SK-N-MC (cell line): ENCODE data around the gene DDIAS.
"Not testable (repeated sequence)": the region's sequence is repeated elsewhere in the genome, so short reads cannot be mapped to it uniquely, and the experiment has no call there.

Experiments
- DNase-seq: peaks from one replicate; pipeline ENCODE4 v3.0.0-alpha.2; 2011; ENCODE audit warnings: low read depth, low spot score
- H3K27ac ChIP-seq: fragments of 200-600 bp; sonication (generic); 2 replicates; pipeline ENCODE4 v1.5.1; 2016; ENCODE audit warnings: mixed run types
- H3K36me3 ChIP-seq: fragments of 200-600 bp; sonication (generic); 2 replicates; pipeline ENCODE4 v1.6.1; 2017; ENCODE audit warnings: antibody characterized with exemption, low read length, mixed read lengths; ENCODE audit not compliant: insufficient read depth
- H3K4me3 ChIP-seq: fragments of 200-600 bp; sonication (generic); 2 replicates; pipeline ENCODE4 v1.5.1; 2016
- H3K9ac ChIP-seq: fragments of 200-600 bp; sonication (generic); 2 replicates; pipeline ENCODE4 v1.8.0; 2017; ENCODE audit warnings: mixed run types, mixed read lengths; ENCODE audit not compliant: insufficient read length
- H3K9me3 ChIP-seq: fragments of 200-600 bp; sonication (generic); 2 replicates; pipeline ENCODE4 v1.6.1; 2017; ENCODE audit warnings: low read depth, mild to moderate bottlenecking, antibody characterized with exemption, low read length, moderate library complexity, mixed read lengths
- EZH2 ChIP-seq: fragments of 200-600 bp; sonication (generic); IDR thresholded peaks from one replicate; pipeline ENCODE4 v1.6.1; 2017; ENCODE audit warnings: antibody characterized with exemption
- FOXP2 ChIP-seq: optimal IDR thresholded peaks from 2 replicates; pipeline ENCODE3; 2011; ENCODE audit warnings: mild to moderate bottlenecking, moderate library complexity; ENCODE audit not compliant: insufficient read depth; ENCODE audit errors: extremely low read length, control extremely low read depth
- POLR2AphosphoS5 ChIP-seq: IDR thresholded peaks from 2 replicates; pipeline ENCODE4 v1.6.1; 2012; ENCODE audit warnings: mild to moderate bottlenecking, low read depth, low read length, borderline replicate concordance

Gene DDIAS

DNA sequence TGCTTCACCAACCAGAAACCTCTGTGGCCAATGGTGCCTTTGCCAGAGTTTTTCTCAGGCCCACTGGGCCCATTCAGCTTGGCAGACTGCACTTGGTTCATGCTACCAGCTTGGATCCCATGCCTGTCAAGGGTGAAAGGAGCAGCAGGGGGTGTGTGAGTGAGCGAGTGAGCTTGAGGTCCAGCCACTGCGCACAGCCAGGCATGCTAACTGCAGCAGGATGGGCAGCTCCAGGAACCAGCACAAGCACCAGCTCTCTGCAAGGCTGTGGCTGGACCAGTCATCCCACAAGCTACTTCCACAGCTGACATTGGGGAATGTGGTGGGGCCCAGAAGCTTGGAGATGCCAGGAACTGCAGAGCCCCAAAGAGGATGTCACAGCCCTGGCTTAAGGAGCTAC, 40.8 kb downstream of the DDIAS start:
- DNase-seq = no peak
- no peak for TF ChIP-seq POLR2AphosphoS5
- no peak for TF ChIP-seq EZH2
- no peak for TF ChIP-seq FOXP2
- H3K4me3 ChIP-seq = no peak overlapping the region
- H3K27ac ChIP-seq = no peak overlapping the region
- no peaks in the 10 kb centered on the region for H3K9me3 ChIP-seq
- no peak overlapping the region for H3K9ac ChIP-seq
- H3K36me3 ChIP-seq = no peaks in the 10 kb centered on the region

DNA sequence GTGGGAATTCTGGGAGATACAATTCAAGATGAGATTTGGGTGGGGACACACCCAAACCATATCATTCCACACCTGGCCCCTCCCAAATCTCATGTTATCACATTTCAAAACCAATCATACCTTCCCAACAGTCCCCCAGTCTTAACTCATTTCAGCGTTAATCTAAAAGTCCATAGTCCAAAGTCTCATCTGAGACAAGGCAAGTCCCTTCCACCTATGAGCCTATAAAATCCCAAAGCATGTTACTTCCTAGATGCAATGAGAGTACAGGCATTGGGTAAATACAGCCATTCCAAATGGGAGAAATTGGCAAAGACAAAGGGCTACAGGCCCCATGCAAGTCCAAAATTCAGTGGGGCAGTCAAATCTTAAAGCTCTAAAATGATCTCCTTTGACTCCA, 41.9 kb downstream of the DDIAS start:
- H3K9me3 ChIP-seq, H3K27ac ChIP-seq, H3K9ac ChIP-seq, DNase-seq, H3K36me3 ChIP-seq, H3K4me3 ChIP-seq: not testable (repeated sequence)

GRCh38 chr11:82944198-82944597, 42.7 kb downstream of the DDIAS start:
- H3K27ac ChIP-seq = no peak overlapping the region
- TF ChIP-seq FOXP2 (no peak), POLR2AphosphoS5 (no peak), EZH2 (no peak)
- H3K9ac ChIP-seq = no peak overlapping the region
- DNase-seq = no peak
- H3K4me3 ChIP-seq = no peak overlapping the region
- H3K9me3 ChIP-seq = no peaks in the 10 kb centered on the region
- no peaks in the 10 kb centered on the region for H3K36me3 ChIP-seq

GRCh38 chr11:82945041-82945440, 43.5 kb downstream of the DDIAS start:
- H3K27ac ChIP-seq, H3K9me3 ChIP-seq, H3K4me3 ChIP-seq, H3K36me3 ChIP-seq, DNase-seq, H3K9ac ChIP-seq: not testable (repeated sequence)

DNA sequence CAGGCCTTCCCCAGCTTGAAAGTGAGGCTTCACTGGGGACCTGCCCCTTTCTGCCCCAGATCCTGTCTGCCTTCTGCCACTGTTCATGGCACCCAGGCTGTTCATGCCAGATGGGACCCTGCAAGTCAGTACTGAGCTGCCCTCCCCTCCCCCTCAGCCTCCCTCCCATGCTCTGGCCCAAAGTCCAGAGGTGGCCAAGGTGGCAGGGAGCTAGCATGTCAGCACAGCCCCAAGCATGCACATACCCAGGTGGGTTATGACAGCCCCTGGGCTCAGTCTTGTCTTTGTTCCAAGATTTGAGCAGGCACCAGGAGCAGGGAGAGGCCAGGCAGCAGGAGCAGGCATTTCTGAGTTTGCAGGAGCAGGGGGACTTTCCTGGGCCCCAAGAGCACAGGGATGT, 44.1 kb downstream of the DDIAS start:
- no peak overlapping the region for H3K9ac ChIP-seq
- H3K9me3 ChIP-seq = no peaks in the 10 kb centered on the region
- no peaks in the 10 kb centered on the region for H3K36me3 ChIP-seq
- no peak overlapping the region for H3K27ac ChIP-seq
- H3K4me3 ChIP-seq = no peak overlapping the region
- TF ChIP-seq FOXP2 (no peak), EZH2 (no peak), POLR2AphosphoS5 (no peak)
- no peak for DNase-seq

DNA sequence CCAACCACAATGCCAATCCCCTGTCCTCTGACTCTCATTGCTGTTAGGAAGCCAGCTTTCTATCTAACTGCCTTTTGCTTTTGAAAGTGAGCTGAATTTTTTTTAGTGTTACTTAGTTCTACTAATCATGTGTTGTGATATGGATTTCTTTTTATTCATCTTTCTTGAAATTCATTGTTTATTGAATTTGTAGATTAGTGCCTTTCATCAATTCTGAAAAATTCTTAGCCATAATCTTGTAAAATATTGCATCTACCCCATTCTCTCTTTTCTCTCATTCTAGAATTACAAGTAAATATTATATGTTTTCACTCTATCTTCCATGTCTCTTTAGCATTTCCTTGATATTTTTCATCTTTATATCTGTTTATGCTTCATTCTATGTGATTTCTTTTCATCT, 47.8 kb downstream of the DDIAS start:
- TF ChIP-seq POLR2AphosphoS5 (no peak), FOXP2 (no peak), EZH2 (no peak)
- Histone ChIP-seq H3K9ac (no peak overlapping the region), H3K27ac (no peak overlapping the region), H3K9me3 (no peaks in the 10 kb centered on the region), H3K36me3 (no peaks in the 10 kb centered on the region), H3K4me3 (no peak overlapping the region)
- DNase-seq = no peak

- not testable (repeated sequence) for H3K27ac ChIP-seq
These were observed 49.0 kb downstream of the DDIAS start for GRCh38 chr11:82950502-82950901.

GRCh38 chr11:82955736-82956453, 54.4 kb downstream of the DDIAS start:
- not testable (repeated sequence) for H3K27ac ChIP-seq, H3K36me3 ChIP-seq, H3K9me3 ChIP-seq, H3K9ac ChIP-seq, H3K4me3 ChIP-seq, DNase-seq

More at GRCh38 chr11:82950502-82950901, 49.0 kb downstream of the DDIAS start:
- H3K9ac ChIP-seq, H3K9me3 ChIP-seq, H3K4me3 ChIP-seq, DNase-seq, H3K36me3 ChIP-seq: not testable (repeated sequence)

DNA sequence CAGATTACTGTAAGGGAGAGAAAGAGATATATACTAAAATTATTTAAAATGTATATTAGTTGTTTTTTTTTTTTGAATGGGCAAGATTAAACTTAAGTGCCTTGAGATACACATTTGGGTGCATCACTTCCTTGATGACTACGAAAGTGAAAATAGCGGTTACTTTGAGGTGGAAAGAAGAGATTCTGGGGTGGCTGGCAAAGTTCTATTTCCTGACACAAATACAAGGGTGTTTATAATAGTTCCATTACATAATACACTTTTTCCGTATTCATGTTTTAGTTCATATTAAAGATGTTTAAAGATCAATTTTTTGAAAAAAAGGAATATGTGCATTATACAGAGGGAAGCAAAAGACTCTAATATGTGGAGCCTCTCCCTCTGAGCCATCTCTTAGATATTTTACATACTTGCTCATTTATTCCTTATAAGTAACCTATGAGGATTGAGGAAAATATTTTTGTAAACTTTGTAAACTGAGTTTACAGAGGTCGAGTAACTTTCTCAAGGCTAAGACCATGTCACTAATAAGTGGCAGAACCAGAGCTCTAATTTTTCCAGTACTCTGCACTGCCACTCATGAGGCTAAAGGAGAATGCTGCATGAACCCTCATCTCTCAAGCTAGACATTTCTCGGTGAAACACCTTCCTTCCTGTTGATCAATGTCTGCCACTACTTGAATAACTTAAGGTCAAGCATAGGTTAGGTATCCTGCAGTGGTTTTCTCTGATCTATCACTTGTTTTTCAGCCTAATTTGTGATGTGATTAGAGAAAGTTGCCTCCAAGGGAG, 58.6 kb downstream of the DDIAS start:
- H3K9ac ChIP-seq = no peak overlapping the region
- no peaks in the 10 kb centered on the region for H3K9me3 ChIP-seq
- TF ChIP-seq FOXP2 (no peak), EZH2 (no peak), POLR2AphosphoS5 (no peak)
- DNase-seq = no peak
- no peak overlapping the region for H3K27ac ChIP-seq
- H3K4me3 ChIP-seq = no peak overlapping the region
- H3K36me3 ChIP-seq = no peaks in the 10 kb centered on the region
